Activated naive CD8-positive, alpha-beta T cell treated with anti-CD3 and anti-CD28 coated beads for 36 hours (primary cell): ENCODE data around the gene SLC25A44. TPM values are rescaled to one million over a fixed set of nuclear protein-coding genes. Genes with fewer than 3 reads are reported as not detected.
A peak's percentile ranks its signal among the peaks of the same experiment; 100 is the strongest.

Source experiments
- DNase-seq: peaks from one replicate; pipeline ENCODE4 v3.0.0; 2021
- H3K27ac Mint-ChIP-seq: one replicate; pipeline ENCODE4 v1.8.0; 2022; ENCODE audit warnings: mild to moderate bottlenecking, moderate library complexity, mixed read lengths
- H3K27me3 Mint-ChIP-seq: one replicate; pipeline ENCODE4 v1.8.0; 2022; ENCODE audit warnings: mild to moderate bottlenecking, mixed read lengths
- H3K36me3 Mint-ChIP-seq: one replicate; pipeline ENCODE4 v1.8.0; 2021; ENCODE audit warnings: mild to moderate bottlenecking, mixed read lengths
- H3K4me1 Mint-ChIP-seq: one replicate; pipeline ENCODE4 v1.8.0; 2021; ENCODE audit warnings: mixed read lengths
- H3K4me3 Mint-ChIP-seq: one replicate; pipeline ENCODE4 v1.8.0; 2022; ENCODE audit warnings: mild to moderate bottlenecking, moderate library complexity, mixed read lengths
- H3K9me3 Mint-ChIP-seq: one replicate; pipeline ENCODE4 v1.8.0; 2022; ENCODE audit warnings: mixed read lengths
- total RNA-seq, 2 experiments: library from RNA; stranded (reverse); gene quantifications; one replicate each; pipeline ENCODE4 v1.2.3, GENCODE V29; 2021

The SLC25A44 gene
- total RNA-seq, 2 experiments from 2014 or later: 55.0 to 60.7 TPM

DNA sequence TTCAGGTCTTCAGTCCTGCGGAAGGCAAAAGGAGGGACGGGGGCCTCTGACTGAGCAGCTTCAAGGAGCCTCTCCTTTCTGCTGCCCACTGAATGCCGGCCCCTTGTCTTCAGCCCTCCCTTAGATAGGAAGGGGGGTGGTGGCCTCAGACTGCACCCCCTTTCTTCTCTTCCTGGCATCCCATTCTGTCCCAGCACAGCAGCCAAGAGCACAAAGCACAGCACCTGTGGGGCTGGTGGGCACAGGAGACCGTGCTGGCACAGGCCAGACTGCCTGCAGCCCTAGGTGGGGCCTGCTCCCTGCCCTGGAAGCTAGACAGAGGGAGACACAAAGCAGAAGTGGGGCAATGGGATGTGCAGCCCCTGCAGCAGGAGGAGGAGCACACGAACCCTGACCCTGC is 55.7 kb downstream of the SLC25A44 start:
- peaks cover 15% of the 10 kb centered on the region for H3K4me1 Mint-ChIP-seq
- no peak overlapping the region for H3K4me3 Mint-ChIP-seq
- no peaks in the 10 kb centered on the region for H3K9me3 Mint-ChIP-seq
- no peaks in the 10 kb centered on the region for H3K27me3 Mint-ChIP-seq
- H3K27ac Mint-ChIP-seq: no peak overlapping the region
- H3K36me3 Mint-ChIP-seq: peaks cover 10% of the 10 kb centered on the region
- DNase-seq: no peak

DNA sequence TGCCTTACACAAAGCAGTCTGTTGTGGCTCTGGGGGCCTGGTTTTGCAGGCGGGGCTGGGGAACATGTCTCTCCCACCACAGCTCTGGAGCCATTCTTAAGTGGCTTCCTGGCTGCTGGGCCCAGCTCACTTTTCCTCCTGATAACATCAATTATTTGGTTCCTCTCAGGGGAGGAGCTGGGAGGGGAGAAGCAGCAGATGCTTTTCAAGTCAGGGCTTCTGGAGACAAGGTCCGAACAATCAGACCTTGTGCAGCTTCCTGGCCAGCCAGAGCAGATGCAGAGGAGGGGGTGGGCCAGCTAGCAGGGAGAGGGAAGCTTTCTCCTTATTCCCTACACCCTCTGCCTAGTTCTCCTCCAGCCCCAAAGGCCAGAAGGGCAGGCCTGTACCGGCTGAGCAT is 57.6 kb downstream of the SLC25A44 start:
- no peak for DNase-seq
- Mint-ChIP-seq H3K27me3 (no peaks in the 10 kb centered on the region), H3K9me3 (no peaks in the 10 kb centered on the region), H3K4me1 (no peaks in the 10 kb centered on the region), H3K4me3 (no peak overlapping the region), H3K36me3 (peaks cover 16% of the 10 kb centered on the region), H3K27ac (no peak overlapping the region)

DNA sequence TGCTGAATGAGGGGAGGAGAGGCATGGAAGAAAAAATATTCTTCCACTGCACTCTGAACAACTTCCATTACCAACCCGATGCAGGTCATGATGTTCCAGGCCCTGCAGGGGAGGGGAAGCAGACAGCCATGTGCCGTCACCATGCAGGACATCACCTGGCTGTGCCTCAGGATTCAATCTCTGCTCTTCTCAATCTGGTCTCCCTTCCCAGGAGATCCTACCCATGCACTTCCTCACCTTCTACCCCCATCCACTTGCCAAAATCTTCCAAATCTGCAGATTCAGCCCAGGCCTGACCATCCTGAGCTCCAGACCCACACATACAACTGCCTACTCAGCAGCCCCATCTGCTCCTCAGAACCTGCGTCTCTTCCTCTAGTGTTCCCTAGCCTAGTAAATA is 59.7 kb downstream of the SLC25A44 start:
- no peaks in the 10 kb centered on the region for H3K27me3 Mint-ChIP-seq
- peaks cover 13% of the 10 kb centered on the region for H3K36me3 Mint-ChIP-seq
- H3K4me3 Mint-ChIP-seq: no peak overlapping the region
- no peaks in the 10 kb centered on the region for H3K9me3 Mint-ChIP-seq
- H3K4me1 Mint-ChIP-seq: no peaks in the 10 kb centered on the region
- H3K27ac Mint-ChIP-seq: peak overlapping the region; percentile 5
- DNase-seq: no peak

DNA sequence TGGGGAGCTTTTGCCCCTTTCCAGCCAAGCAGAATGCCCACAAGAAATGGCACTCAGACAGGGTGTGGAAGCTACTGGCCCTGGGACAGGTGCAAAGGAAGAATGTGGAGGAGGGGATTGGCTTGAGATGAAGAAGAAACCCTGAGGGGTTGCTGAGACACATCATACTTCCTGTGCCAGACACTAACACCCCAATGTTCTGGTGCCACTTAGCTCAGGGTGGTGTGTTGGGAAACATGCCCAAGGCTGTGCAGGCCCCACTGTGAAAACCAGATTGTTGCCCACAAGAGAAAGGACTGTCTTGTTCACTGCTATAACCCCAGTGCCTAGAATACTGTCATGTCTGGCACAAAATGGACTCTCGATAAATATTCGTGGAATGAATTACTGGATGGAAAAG is 63.8 kb downstream of the SLC25A44 start:
- Mint-ChIP-seq H3K4me1 (peaks cover 3% of the 10 kb centered on the region), H3K36me3 (peaks cover 21% of the 10 kb centered on the region), H3K9me3 (no peaks in the 10 kb centered on the region), H3K27me3 (no peaks in the 10 kb centered on the region), H3K27ac (no peak overlapping the region), H3K4me3 (no peak overlapping the region)
- no peak for DNase-seq

DNA sequence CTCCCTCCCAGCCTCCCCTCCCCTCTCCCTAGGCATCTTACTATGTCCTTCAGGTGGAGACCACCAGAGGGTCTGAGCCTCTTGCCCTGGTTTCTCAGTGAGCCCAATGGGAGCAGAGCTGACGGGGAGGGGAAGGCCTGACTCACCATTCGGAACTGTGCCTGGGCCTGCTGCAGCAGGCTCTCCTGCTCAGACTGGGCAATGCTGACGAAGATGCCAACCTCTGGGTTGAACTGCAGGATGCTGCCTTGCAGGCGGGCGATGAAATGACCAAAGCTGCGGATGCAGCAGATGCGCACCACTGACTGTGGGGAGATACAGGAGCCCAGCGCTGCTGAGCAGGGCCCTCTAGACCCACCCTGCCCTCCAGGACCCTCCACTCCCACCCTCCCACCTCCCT is 65.0 kb downstream of the SLC25A44 start:
- Mint-ChIP-seq H3K27ac (no peak overlapping the region), H3K4me3 (no peak overlapping the region), H3K9me3 (no peaks in the 10 kb centered on the region), H3K4me1 (peaks cover 3% of the 10 kb centered on the region), H3K36me3 (peaks cover 31% of the 10 kb centered on the region), H3K27me3 (no peaks in the 10 kb centered on the region)
- no peak for DNase-seq

DNA sequence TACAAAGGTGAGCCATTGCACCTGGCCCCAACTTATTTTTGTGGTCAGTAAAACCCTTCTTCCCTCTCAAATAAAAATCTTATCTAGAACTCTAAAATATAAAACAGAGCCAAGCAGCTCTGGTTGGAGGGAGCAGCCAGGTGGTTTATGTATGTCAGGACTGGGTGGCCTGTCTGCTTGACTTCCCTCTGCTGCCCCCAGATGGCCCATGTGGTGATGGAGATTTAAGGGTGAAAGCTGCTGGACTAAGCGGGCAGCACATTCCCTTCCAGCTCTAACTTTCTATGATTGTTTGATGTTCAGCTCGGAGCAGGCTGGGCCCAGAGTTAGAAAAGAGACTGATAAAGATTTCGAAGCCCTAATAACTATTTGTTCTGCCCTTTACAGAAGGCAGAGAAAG is 65.9 kb downstream of the SLC25A44 start:
- no peak for DNase-seq
- H3K36me3 Mint-ChIP-seq: peaks cover 36% of the 10 kb centered on the region
- H3K27me3 Mint-ChIP-seq: no peaks in the 10 kb centered on the region
- H3K4me1 Mint-ChIP-seq: peaks cover 3% of the 10 kb centered on the region
- H3K4me3 Mint-ChIP-seq: no peak overlapping the region
- H3K9me3 Mint-ChIP-seq: no peaks in the 10 kb centered on the region
- no peak overlapping the region for H3K27ac Mint-ChIP-seq

DNA sequence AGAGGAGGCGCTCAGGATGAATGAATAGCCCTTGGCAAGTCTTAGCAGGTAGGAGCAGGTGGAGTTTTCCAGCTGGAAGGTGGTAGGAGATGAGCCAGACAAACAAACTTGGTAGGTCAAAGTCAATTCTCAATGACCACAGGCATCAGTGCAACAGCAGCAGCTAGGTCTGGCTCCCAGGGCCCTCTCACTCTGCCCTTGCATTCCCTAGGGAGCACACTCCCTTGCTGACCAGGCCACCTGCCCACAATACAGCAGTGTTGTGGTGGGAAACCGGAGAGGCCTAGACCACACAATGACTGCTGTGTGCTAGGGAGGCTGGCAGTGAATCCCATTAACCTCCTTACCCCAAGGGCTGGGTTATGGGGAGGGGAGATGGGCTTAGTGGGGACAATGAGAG is 67.0 kb downstream of the SLC25A44 start:
- Mint-ChIP-seq H3K27me3 (no peaks in the 10 kb centered on the region), H3K27ac (peak overlapping the region; percentile 47), H3K9me3 (no peaks in the 10 kb centered on the region), H3K4me1 (peaks cover 3% of the 10 kb centered on the region), H3K36me3 (peaks cover 43% of the 10 kb centered on the region), H3K4me3 (no peak overlapping the region)
- DNase-seq: no peak

Other genes with a start within 250 kb of the SLC25A44 start
- 100 to 1,000 TPM; 135 to 148 TPM for gene ARHGEF2, start 215.6 kb upstream of the SLC25A44 start, total RNA-seq
- 100 to 1,000 TPM; 155 TPM for gene SSR2, start 173.2 kb upstream of the SLC25A44 start, total RNA-seq
- 10 to 100 TPM; 42.6 to 47.1 TPM for gene UBQLN4, start 140.3 kb upstream of the SLC25A44 start, total RNA-seq
- gene LAMTOR2, start 139.3 kb upstream of the SLC25A44 start, total RNA-seq: 10 to 100 TPM; 45.9 to 49.1 TPM
- under 1 TPM; 0.64 to 0.99 TPM for gene RAB25, start 132.9 kb upstream of the SLC25A44 start, total RNA-seq
- gene MEX3A, start 111.6 kb upstream of the SLC25A44 start, total RNA-seq: under 1 TPM; 0.34 to 0.35 TPM
- gene LMNA, start 79.4 kb upstream of the SLC25A44 start, total RNA-seq: 10 to 100 TPM; 32.3 to 37.8 TPM
- 10 to 100 TPM; 13.2 to 16.1 TPM for gene SEMA4A, start 40.5 kb upstream of the SLC25A44 start, total RNA-seq
- 10 to 100 TPM; 83.4 to 87.3 TPM for gene PMF1, start 18.9 kb downstream of the SLC25A44 start, total RNA-seq
- gene BGLAP, start 48.1 kb downstream of the SLC25A44 start, total RNA-seq: 1 to 10 TPM; 1.6 to 2.2 TPM
- 1 to 10 TPM; 4.4 to 4.9 TPM for gene PAQR6, start 54.0 kb downstream of the SLC25A44 start, total RNA-seq
- 10 to 100 TPM; 90.7 to 92.0 TPM for gene SMG5, start 88.7 kb downstream of the SLC25A44 start, total RNA-seq
- gene TMEM79, start 90.2 kb downstream of the SLC25A44 start, total RNA-seq: 1 to 10 TPM; 7.3 to 7.8 TPM
- 10 to 100 TPM; 17.0 to 20.5 TPM for gene GLMP, start 101.6 kb downstream of the SLC25A44 start, total RNA-seq
- not detected for gene VHLL, start 105.2 kb downstream of the SLC25A44 start, total RNA-seq
- 100 to 1,000 TPM; 497 to 499 TPM for gene CCT3, start 144.2 kb downstream of the SLC25A44 start, total RNA-seq
- not detected for gene TSACC, start 144.4 kb downstream of the SLC25A44 start, total RNA-seq
- gene RHBG, start 175.1 kb downstream of the SLC25A44 start, total RNA-seq: not detected